Measurements from ENCODE around the gene KIF1C.
A peak's percentile ranks its signal among the peaks of the same experiment; 100 is the strongest.

Gene KIF1C

GRCh38 chr17:4997302-4998026 is at the start of gene KIF1C, which contains the start of gene INCA1:
Gene KIF1C (plus strand): TSS chr17:4997950. CDS start chr17:5000247, 2,297 bp downstream.
Gene INCA1 (minus strand): TSS chr17:4997522. CDS start chr17:4994437, 3,085 bp downstream.
- peak; percentile 88 for DNase-seq

DNA sequence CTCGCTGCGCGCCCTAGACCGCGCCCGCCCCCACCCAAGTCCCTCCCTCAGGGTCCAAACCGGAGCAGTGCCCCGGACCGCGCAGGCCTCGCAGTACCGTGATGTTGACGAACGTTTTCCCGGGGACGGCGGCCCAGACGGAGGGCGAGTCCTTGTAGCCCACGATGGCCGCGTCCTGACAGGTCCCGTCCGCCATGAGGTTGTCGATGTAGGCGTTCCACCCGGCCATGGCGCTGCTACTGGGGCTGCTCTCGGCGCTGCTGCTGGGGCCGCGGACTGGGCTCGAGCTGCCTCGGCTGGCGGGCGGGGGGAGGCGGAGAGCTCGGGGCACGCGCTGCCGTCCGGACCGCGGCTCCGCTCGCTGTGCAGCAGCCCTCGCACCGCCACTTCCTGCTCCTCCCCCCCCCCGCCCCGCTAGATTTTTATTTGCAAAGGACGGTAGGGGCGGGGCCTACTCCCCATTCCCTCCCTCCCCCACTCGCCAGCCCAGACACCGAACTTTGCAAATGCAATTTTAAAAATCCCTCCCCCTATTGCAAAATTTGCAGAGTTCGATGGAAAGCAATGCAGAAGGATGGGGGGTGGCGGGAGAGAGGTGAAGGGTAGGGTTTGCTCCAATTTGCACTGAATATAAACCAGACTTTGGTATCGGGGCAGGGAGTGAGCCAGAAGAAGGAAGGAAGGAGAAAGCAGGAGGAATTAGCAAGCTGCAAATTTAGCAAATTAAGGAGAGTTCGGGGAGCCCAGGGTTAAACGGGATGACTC is 49.4 kb upstream of the KIF1C start, which contains the start of gene PFN1:
TSS of gene PFN1 (minus strand) at position 365 of the 765 bp plus-strand sequence. CDS start at position 229, 136 bp downstream.
- DNase-seq: peak; percentile 92

DNA sequence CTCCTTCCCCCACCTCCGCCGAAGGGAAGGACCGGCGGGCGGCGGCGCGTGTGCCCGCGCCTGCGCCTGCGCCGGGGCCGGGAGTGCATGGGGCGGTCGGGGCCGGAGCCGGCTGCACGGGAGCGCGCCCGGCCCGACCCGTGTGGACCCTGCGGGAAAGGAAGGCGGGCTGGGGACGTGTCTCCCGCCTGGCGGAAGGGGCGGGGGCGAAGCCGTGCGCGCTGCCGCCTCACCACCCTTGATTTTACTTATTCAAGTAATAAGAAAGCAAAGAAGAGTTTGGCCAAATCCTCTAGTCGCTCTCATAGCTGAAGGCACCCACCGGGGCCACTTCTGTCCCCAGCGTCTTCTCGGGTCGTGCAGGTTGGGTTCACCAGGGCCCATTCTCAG is 48.8 kb upstream of the KIF1C start:
- peak; percentile 68 for DNase-seq

DNA sequence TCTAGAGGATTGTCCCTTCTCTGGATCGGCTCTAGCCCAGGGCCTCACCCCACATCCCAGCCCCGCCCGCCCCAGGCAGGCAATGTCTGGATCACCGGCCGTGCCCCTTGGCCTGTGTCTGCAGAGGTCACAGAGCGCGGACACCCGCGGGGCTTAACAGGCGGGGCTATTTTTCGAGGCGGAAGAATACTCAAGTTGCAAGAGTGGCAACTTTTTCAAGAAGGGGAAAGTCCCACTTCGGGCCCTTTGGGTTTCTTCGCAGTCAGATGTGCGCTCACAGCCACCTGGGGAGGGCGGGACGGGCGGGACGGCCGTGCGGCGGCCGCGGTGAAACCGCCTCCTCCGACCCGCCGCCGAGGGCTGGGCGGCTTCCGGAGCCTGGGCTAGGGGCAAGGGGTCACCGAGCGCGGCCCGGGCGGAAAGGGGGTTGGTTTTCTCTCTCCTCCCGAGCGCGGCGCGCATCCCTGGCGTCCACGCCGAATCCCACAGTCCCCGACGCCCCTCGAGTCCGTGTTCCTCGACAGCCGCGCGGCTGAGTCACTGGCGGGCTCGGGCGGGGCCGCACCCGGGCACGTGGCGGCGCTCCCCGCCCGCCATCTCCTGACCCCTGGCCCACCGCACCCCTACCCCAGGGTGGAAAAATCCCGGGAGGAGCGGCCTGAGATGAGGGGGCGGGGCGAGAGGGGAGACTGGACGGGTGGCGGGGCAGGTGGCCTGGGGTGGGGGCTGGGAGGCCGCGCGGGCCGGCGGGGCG is 48.3 kb upstream of the KIF1C start:
- DNase-seq: peak; percentile 71

DNA sequence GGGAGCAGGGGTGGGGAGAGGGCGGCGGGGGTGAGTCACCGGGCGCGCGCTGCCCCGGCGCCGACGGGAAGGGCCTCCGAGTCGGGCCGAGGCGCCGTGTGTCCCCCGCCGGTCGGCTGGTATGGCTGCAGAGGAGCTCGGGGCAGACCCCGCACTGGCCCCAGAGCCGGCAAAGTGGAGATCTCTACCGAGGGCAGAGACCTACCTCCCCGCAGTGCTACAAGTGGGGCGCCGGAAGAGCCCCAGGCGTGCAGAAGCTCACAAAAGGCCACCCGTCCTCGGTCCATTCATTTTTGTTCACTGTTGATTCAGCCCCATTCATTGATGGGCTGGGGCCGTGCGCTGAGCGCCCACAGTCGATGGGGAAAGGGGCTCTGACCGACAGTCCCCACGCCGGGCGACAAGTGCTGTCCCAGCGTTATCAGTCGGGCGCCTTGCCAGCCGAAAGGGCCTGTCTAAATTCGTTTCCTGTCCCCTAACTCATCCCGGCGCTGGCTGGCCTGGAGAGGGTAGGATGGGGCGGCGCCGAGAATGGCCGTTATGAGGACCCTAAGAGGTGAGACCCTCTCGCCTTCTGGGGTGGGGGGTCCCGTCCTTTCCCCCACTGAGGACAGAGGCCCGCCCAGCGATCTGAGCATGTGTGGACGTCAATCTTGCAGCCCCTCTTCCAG is 47.5 kb upstream of the KIF1C start:
- no peak for DNase-seq

DNA sequence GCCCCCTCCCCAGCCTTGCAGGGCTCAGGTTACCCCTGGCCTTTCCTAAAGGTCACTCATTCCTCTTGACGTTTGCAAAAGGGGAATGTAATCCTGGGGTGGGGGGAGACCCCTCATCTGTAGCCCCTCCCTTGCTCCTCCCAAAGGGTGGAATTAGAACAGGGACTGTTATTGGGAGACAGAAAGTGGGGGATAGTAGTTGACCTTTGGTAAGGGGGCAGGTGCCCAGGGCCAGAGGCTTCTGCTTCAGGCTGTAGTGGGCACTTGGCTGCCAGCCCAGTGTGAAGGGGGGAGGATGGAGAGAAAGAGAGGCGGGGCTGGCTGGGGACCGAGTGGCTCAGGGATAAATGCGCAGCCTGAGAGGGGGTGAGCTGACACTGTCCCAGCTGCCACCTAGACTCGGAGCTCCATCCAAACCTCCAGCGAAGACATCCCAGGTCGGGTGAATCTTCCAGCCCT is 47.0 kb upstream of the KIF1C start, which contains the start of gene ENO3:
TSS of gene ENO3 (plus strand) at position 374 of the 459 bp plus-strand sequence. CDS start 711 bp downstream, outside the sequence.
- no peak for DNase-seq

DNA sequence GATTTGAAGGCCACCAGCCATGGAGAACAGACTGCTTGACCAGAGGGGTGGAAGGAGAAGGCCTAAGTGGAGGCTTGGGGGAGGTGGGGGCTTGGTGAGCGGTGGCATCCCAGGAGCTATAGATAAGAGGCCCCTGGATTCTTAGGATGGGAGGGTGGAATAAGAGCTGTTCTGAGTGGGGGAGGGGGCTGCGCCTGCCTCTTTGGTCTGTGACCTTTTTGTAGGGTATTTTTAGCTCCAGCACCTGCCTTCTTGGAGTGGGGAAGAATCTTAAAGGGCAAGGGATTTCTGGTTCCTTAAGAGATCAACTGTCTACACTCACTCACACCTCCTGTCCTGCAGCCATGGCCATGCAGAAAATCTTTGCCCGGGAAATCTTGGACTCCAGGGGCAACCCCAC is 46.3 kb upstream of the KIF1C start:
- DNase-seq: no peak

- DNase-seq: no peak
Measured at GRCh38 chr17:4953451-4953961, 44.2 kb upstream of the KIF1C start.

DNA sequence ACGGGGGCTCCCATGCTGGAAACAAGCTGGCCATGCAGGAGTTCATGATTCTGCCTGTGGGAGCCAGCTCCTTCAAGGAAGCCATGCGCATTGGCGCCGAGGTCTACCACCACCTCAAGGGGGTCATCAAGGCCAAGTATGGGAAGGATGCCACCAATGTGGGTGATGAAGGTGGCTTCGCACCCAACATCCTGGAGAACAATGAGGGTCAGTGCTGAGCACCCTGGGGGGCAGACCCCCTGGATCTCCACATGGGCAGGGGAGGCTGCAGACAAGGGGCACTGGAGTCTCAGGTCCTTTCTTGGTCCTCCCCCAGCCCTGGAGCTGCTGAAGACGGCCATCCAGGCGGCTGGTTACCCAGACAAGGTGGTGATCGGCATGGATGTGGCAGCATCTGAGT is 42.7 kb upstream of the KIF1C start:
- no peak for DNase-seq

DNA sequence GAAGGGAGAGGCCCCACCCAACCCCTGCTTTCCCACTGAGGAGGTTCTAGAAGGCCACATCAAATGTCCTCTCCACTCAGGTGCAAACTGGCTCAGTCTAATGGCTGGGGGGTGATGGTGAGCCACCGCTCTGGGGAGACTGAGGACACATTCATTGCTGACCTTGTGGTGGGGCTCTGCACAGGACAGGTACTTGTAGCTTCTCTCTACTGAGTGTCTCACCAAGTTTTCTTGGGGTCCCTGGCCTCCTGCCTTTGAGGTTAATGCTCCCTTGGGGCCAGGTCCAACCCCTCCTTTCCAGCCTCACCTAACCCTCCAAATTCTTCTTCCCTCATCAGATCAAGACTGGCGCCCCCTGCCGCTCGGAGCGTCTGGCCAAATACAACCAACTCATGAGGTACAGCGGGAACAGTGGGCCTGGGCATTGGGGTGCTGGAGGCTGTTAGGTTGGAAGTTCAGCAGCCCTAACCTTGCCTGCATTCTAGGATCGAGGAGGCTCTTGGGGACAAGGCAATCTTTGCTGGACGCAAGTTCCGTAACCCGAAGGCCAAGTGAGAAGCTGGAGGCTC is 41.2 kb upstream of the KIF1C start:
- peak; percentile 46 for DNase-seq

GRCh38 chr17:4958102-4958501 is 39.6 kb upstream of the KIF1C start:
- no peak for DNase-seq

DNA sequence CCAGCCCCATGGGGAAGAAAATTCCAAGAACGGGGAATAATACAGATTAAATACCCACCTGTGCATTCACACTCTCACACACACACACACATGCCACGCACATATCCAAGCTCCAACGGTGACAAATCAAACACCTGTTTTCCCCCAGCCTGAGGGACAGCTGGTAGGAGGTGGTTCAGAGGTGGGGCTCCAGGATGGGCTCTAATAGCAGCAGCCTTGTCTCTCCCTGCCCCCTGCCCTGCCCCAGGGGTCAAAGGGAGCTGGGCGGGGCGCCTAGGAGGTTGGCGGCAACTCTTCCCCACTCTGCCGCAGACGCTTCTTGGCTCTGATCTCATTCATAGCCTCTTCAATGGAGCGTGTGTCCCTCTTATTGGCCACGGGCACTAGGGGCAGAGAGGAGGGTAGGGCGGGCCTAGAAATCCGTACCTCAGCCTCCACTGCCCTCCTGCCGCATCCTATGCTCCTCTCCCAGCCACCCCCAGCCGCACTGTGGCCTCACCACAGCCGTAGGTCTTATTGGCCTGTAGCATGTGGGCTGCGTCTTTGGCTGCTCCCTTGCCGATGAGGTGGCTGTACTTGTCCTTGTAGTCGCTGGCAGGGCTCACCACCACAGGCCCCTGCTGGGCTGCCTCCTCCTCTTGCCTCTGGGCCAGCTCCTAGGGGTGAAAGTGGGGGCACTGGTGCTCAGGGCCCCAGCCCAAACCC is 38.3 kb upstream of the KIF1C start:
- DNase-seq: no peak

GRCh38 chr17:4960279-4960922 is 37.3 kb upstream of the KIF1C start:
- no peak for DNase-seq

DNA sequence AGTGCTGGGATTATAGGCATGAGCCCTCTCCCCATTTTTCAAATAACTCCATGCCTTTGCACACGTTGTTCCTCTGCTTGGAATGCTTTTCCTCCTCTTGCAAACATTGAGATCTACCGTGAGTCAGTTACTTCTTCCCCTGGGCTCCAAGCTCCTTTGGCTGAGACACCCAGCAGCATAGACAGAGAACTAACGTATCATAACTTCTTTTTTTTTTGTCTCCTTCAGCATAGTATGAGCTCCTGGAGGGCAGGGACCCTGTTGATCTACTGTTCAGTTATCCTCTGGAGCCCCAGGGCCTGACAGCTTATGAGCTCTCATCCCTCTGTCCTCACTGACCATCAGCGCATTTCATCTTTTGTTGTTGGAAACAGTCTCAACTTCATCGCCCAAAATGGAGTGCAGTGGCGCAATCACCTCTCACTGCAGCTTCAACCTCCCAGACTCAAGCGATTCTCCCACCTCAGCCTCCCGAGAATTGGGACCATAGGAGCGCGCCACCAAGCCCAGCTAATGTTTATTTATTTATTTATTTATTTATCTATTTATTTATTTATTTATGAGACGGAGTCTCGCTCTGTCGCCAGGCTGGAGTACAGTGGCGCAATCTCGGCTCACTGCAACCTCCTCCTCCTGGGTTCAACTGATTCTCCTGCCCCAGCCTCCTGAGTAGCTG is 32.3 kb upstream of the KIF1C start:
- no peak for DNase-seq

- DNase-seq: peak; percentile 95
Measured at GRCh38 chr17:4966844-4967538, 30.8 kb upstream of the KIF1C start.

DNA sequence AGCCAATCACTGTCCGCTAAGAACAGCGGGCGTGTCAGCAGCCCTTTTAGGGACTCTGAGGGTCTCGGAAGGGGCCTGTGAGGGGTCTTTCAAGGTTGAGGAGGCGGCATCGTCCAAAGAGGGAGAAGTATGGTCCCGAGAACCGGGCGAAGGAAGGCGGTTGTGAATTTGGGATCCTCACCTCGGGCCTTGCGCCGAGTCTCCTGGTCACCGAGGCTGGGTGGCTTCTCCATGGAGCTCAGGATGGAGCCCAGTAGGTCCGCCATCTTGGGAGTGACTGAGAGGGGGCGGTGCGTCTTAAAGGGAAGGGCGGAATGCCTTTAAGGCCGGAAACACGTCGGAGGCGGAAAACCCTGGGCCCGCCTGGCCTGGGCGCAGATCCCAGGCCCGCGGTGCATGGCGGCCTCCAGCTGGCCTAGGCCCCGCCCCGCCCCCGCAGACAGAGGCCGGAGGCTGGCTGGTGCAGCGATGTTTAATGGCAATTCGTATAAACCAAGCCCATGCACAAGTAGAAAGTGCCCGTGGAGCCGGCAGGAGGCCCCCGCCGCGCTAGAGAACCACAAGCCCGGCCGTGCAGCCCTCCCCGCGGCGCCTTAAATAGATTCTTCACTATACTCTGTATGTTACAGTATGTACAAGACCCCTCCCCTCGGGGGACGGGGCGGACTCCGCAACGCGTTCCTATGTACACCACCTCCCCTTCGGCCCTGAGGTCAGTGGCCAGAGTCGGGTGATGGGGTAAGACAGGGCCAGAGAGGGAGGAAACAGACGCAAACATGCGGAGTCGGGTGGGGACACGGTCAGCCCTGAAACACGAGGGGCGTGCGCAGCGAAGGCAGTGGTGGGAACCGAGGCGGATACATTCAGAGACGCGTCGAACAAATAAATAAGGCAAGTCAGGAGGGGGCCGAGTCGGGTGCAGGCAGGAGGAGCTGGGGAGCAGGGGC is 29.9 kb upstream of the KIF1C start, which contains the start of gene SPAG7:
TSS of gene SPAG7 (minus strand) at position 279 of the 947 bp plus-strand sequence. CDS start at position 266, 13 bp downstream.
- peak; percentile 92 for DNase-seq

DNA sequence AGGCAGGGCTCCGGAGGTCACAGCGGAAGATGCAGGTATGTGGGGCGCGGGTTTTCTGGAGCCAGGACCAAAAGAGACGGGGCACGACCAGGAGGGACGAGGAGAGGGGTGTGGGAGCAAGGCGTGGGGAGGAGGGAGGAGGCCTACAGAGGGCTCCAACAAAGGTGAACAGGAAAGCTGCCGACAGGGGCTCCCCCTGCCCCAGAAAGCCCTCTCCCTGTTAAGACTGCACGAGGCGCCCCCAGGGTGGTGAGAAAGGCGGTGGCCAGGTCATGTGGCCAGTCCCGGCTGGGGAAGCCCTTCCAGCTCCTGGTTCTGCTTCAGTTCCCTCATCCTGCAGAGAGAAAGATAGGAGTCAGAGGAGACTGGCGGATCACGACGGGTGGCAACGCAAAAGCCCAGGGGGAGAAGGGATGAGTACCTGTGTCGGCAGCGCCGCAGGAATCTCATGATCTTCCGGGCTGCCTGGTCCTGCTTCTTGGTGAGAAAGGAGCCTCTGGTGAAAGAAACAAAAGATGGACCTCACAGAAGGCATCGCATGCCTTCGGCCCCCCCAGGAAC is 29.2 kb upstream of the KIF1C start:
- no peak for DNase-seq

All from activated gamma-delta T cell treated with Interleukin-2 at 50 U/mL for 16 hours (primary cell).